Measurements from ENCODE around the gene RAI1. TPM values are rescaled to one million over a fixed set of nuclear protein-coding genes. Genes with fewer than 3 reads are reported as not detected.

The RAI1 gene
- total RNA-seq, 4 donors from 2014 or later, result 12.8 to 51.2 (median 47.6) TPM

- H3K4me1 ChIP-seq, result peaks cover 0 to 39% (median 2%) of the 10 kb centered on the region in 4 donors
- H3K9me3 ChIP-seq, result no peaks in the 10 kb centered on the region
- H3K27me3 ChIP-seq, result no peaks in the 10 kb centered on the region
- H3K36me3 ChIP-seq, result peaks cover 0 to 91% (median 0%) of the 10 kb centered on the region in 3 donors
- H3K27ac ChIP-seq, result no peak overlapping the region
- TF ChIP-seq POLR2A (IDR thresholded peaks at IDR 0.05) (no peak), CTCF (IDR thresholded peaks at IDR 0.05) (no peak)
- H3K4me3 ChIP-seq, result no peak overlapping the region
- DNase-seq, result no peak
Observed at GRCh38 chr17:17814162-17815061, 133.2 kb downstream of the RAI1 start.

GRCh38 chr17:17815062-17815406 is 133.8 kb downstream of the RAI1 start:
- peaks cover 0 to 40% (median 4%) of the 10 kb centered on the region in 4 donors for H3K4me1 ChIP-seq
- H3K27me3 ChIP-seq, result no peaks in the 10 kb centered on the region
- no peaks in the 10 kb centered on the region for H3K9me3 ChIP-seq
- no peak for TF ChIP-seq CTCF (IDR thresholded peaks at IDR 0.05)
- no peak for TF ChIP-seq POLR2A (IDR thresholded peaks at IDR 0.05)
- no peak overlapping the region for H3K27ac ChIP-seq
- peaks cover 0 to 95% (median 0%) of the 10 kb centered on the region in 3 donors for H3K36me3 ChIP-seq
- no peak overlapping the region for H3K4me3 ChIP-seq
- no peak for DNase-seq

GRCh38 chr17:17815436-17816200 is 134.4 kb downstream of the RAI1 start:
- Histone ChIP-seq H3K4me3 (no peak overlapping the region), H3K27me3 (no peaks in the 10 kb centered on the region), H3K4me1 (peaks cover 0 to 46% (median 5%) of the 10 kb centered on the region in 4 donors), H3K9me3 (no peaks in the 10 kb centered on the region), H3K36me3 (peaks cover 0 to 93% (median 0%) of the 10 kb centered on the region in 3 donors), H3K27ac (no peak overlapping the region)
- TF ChIP-seq CTCF (IDR thresholded peaks at IDR 0.05), result no peak
- no peak for TF ChIP-seq POLR2A (IDR thresholded peaks at IDR 0.05)
- DNase-seq, result no peak

GRCh38 chr17:17816240-17816814 is 135.1 kb downstream of the RAI1 start:
- H3K27me3 ChIP-seq, result no peaks in the 10 kb centered on the region
- no peak for DNase-seq
- no peaks in the 10 kb centered on the region for H3K9me3 ChIP-seq
- no peak overlapping the region for H3K4me3 ChIP-seq
- peaks cover 0 to 52% (median 5%) of the 10 kb centered on the region in 4 donors for H3K4me1 ChIP-seq
- TF ChIP-seq POLR2A (IDR thresholded peaks at IDR 0.05), result no peak
- TF ChIP-seq CTCF (IDR thresholded peaks at IDR 0.05), result no peak
- no peak overlapping the region for H3K27ac ChIP-seq
- peaks cover 0 to 88% (median 0%) of the 10 kb centered on the region in 3 donors for H3K36me3 ChIP-seq

- H3K27ac ChIP-seq, result no peak overlapping the region
- H3K4me1 ChIP-seq, result peaks cover 0 to 52% (median 5%) of the 10 kb centered on the region in 4 donors
- no peaks in the 10 kb centered on the region for H3K27me3 ChIP-seq
- no peak overlapping the region for H3K4me3 ChIP-seq
- peaks cover 0 to 82% (median 0%) of the 10 kb centered on the region in 3 donors for H3K36me3 ChIP-seq
- TF ChIP-seq CTCF (IDR thresholded peaks at IDR 0.05) (peak in 1 of 6 experiments; percentile 3), POLR2A (IDR thresholded peaks at IDR 0.05) (no peak)
- H3K9me3 ChIP-seq, result no peaks in the 10 kb centered on the region
- DNase-seq, result no peak
Observed at GRCh38 chr17:17816831-17817551, 135.7 kb downstream of the RAI1 start.
